Measurements from ENCODE around the gene VPS13D. TPM values are rescaled to one million over a fixed set of nuclear protein-coding genes. Genes with fewer than 3 reads are reported as not detected.

VPS13D gene
- total and polyA plus RNA-seq, 10 of the 15 experiments (the other 5 are each of a cell fraction or from before 2014, with no cell fraction given), result 1.4 to 16.9 (median 8.5) TPM

GRCh38 chr1:12309783-12310742, 80.2 kb downstream of the VPS13D start:
- ChIA-PET SMC1A (ENCODE audit: uncharacterized antibody, unreplicated experiment) (interaction anchor here (0.7 kb wide), 2 partner anchors 94 to 190 kb away, joined by 3 read pairs; no protein-coding TSS in a partner anchor), POLR2A (interaction anchor here (0.6 kb wide), 1 partner anchor 70 kb away, joined by 7 read pairs; no protein-coding TSS in a partner anchor), RAD21 (ENCODE audit: unreplicated experiment) (interaction anchor here (0.6 to 1.4 kb wide), 3 partner anchors 26 to 310 kb away, joined by 3 read pairs; no protein-coding TSS in a partner anchor), CTCF (interaction anchor here (6.5 to 7.5 kb wide), 2 partner anchors 310 to 349 kb away, joined by 60 to 63 read pairs; partner anchors contain the start of gene DHRS3)
- Histone ChIP-seq H3K27ac (ENCODE audit: control insufficient read depth, insufficient read depth) (no peak overlapping the region), H3K4me3 (no peak overlapping the region), H3K4me2 (ENCODE audit: control insufficient read depth, insufficient read depth) (no peak overlapping the region), H3K4me1 (ENCODE audit: control insufficient read depth, insufficient read depth, low read length) (no peaks in the 10 kb centered on the region), H4K20me1 (ENCODE audit: control insufficient read depth, insufficient read depth) (no peaks in the 10 kb centered on the region), H2AFZ (ENCODE audit: control insufficient read depth, low read depth, low read length) (no peak overlapping the region), H3K9ac (ENCODE audit: control insufficient read depth, insufficient read depth, low read length) (no peak overlapping the region), H3K27me3 (replicated peaks in 1 of 2; ENCODE audit: control insufficient read depth in 2 of 2, insufficient read depth in 2 of 2, low read length in 1 of 2) (no peaks in the 10 kb centered on the region), H3K9me3 (replicated peaks; ENCODE audit: control insufficient read depth, insufficient read depth, low read length) (no peaks in the 10 kb centered on the region; the same call in 2 of the 3 replicates), H3K79me2 (ENCODE audit: control insufficient read depth, insufficient read depth, low read length) (no peaks in the 10 kb centered on the region), H3K36me3 (ENCODE audit: control insufficient read depth in 2 of 2, insufficient read depth in 2 of 2, low read length in 1 of 2) (peaks cover 7 to 20% of the 10 kb centered on the region in 2 experiments)
- TF ChIP-seq SREBF2 (IDR thresholded peaks at IDR 0.05; ENCODE audit: low read length), result no peak
- no peak for TF ChIP-seq SUPT20H (IDR thresholded peaks at IDR 0.05; ENCODE audit: borderline replicate concordance, control insufficient read depth, low read depth, low read length)
- TF ChIP-seq NR2C1 (IDR thresholded peaks at IDR 0.05), result no peak
- no peak for TF ChIP-seq JUNB (IDR thresholded peaks at IDR 0.05)
- TF ChIP-seq ATF2 (IDR thresholded peaks at IDR 0.05; ENCODE audit: low read length), result no peak
- no peak for TF ChIP-seq FOS (IDR thresholded peaks at IDR 0.05; ENCODE audit: borderline replicate concordance, extremely low read depth, insufficient read length)
- TF ChIP-seq REST (IDR thresholded peaks at IDR 0.05; ENCODE audit: low read depth, low read length), result no peak
- TF ChIP-seq CBX5 (IDR thresholded peaks at IDR 0.05; ENCODE audit: low read depth), result no peak
- TF ChIP-seq ZBED1 (IDR thresholded peaks at IDR 0.05; ENCODE audit: borderline replicate concordance), result no peak
- no peak for TF ChIP-seq EP300 (IDR thresholded peaks at IDR 0.05; ENCODE audit: borderline replicate concordance in 1 of 2, control insufficient read depth in 1 of 2, low read depth in 2 of 2, low read length in 2 of 2)
- TF ChIP-seq MTA2 (IDR thresholded peaks at IDR 0.05; ENCODE audit: low read depth), result no peak
- TF ChIP-seq HCFC1 (IDR thresholded peaks at IDR 0.05; ENCODE audit: low read length), result no peak
- no peak for TF ChIP-seq IRF3 (IDR thresholded peaks at IDR 0.05)
- no peak for TF ChIP-seq TARDBP (IDR thresholded peaks at IDR 0.05; ENCODE audit: borderline replicate concordance)
- TF ChIP-seq EED (IDR thresholded peaks at IDR 0.05; ENCODE audit: low read depth), result no peak
- TF ChIP-seq ZNF24 (IDR thresholded peaks at IDR 0.05), result no peak
- no peak for TF ChIP-seq PAX8 (IDR thresholded peaks at IDR 0.05)
- TF ChIP-seq IKZF1 (conservative IDR thresholded peaks at IDR 0.05), result no peak
- ATAC-seq, result no peak
- no peak for FAIRE-seq
- BruUV-seq (replicated peaks), result no TSS peak
- 89% methylated on average over 6 of the region's 6 CpGs for WGBS (ENCODE audit: insufficient coverage, insufficient replicate concordance, low lambda C conversion rate, missing lambda C conversion rate)
- no peak for DNase-seq (ENCODE audit: low read depth, low spot score)
- in situ Hi-C loops (cut with MboI) (loop anchor here (5.0 kb wide), 1 partner anchor 307 kb away; the partner anchor contains the start of gene DHRS3), intact Hi-C loops (cut with micrococcal nuclease; ENCODE audit: unreplicated experiment) (no loop called here)
